Muscle layer of colon (tissue), 2 donors: ENCODE results near the gene TTC27.
"Not testable (repeated sequence)": the region's sequence is repeated elsewhere in the genome, so short reads cannot be mapped to it uniquely, and the experiment has no call there.

Experiments
- H3K27ac ChIP-seq: one replicate; pipeline ENCODE4 v1.7.0; 2013; ENCODE audit warnings: low read depth, mild to moderate bottlenecking, low read length, moderate library complexity
- H3K27me3 ChIP-seq, 2 donors: one replicate each; pipeline ENCODE4 v1.7.0; 2013; ENCODE audit warnings: low read length in 2 of 2, mild to moderate bottlenecking in 2 of 2; ENCODE audit not compliant: insufficient read depth in 2 of 2, control insufficient read depth in 1 of 2
- H3K36me3 ChIP-seq: one replicate; pipeline ENCODE4 v1.7.0; 2013; ENCODE audit warnings: mild to moderate bottlenecking, low read length; ENCODE audit not compliant: insufficient read depth
- H3K4me1 ChIP-seq: one replicate; pipeline ENCODE4 v1.7.0; 2013; ENCODE audit warnings: mild to moderate bottlenecking, low read length; ENCODE audit not compliant: insufficient read depth
- H3K4me3 ChIP-seq, 2 donors: one replicate each; pipeline ENCODE4 v1.7.0; 2013; ENCODE audit warnings: low read length in 2 of 2, low read depth in 1 of 2, mild to moderate bottlenecking in 1 of 2, moderate library complexity in 1 of 2
- H3K9ac ChIP-seq: one replicate; pipeline ENCODE4 v1.7.0; 2013; ENCODE audit warnings: low read length
- H3K9me3 ChIP-seq: one replicate; pipeline ENCODE4 v1.7.0; 2013; ENCODE audit warnings: mild to moderate bottlenecking, low read length
- donor health status: abdominal sarcoma.
- donor health status: Adenocarcinoma of cecum.

Gene TTC27

DNA sequence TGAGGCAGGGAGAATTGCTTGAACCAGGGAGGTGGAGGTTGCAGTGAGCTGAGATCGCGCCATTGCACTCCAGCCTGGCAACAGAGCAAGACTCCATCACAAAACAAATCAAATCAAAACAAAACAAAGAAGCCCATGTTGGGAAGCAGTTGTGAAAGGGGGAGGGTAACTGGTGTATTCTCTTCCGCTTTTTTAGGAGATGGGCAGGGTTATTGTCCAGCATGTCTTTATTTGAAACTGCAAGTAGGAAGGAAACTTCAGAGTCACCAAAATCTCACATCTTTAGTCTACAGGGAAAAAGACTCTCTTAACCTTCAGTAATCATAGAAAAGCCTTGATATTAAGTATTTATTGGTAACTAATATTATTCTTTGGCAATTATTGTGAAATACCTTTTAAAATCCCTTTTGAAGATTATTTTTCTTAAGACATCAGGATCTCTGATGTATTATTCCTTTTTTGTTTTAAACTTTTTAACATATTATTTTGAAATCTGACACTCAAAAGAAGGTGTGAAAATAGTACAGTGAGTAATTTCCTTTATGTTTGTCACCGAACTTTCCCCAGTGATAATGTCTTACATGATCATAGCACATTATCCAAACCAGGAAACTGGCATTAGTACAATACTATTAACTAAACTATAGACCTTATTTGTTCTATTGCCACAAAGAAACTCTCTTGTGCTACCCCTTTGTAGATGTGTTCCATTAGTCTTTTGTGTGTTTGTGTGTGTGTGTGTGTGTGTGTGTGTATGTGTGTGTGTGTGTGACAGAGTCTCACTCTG lies 234.6 kb downstream of the TTC27 start:
- Histone ChIP-seq H3K36me3 (no peaks in the 10 kb centered on the region), H3K9ac (no peak overlapping the region), H3K27me3 (no peaks in the 10 kb centered on the region), H3K27ac (no peak overlapping the region), H3K4me3 (no peak overlapping the region), H3K9me3 (no peaks in the 10 kb centered on the region), H3K4me1 (no peaks in the 10 kb centered on the region)

DNA sequence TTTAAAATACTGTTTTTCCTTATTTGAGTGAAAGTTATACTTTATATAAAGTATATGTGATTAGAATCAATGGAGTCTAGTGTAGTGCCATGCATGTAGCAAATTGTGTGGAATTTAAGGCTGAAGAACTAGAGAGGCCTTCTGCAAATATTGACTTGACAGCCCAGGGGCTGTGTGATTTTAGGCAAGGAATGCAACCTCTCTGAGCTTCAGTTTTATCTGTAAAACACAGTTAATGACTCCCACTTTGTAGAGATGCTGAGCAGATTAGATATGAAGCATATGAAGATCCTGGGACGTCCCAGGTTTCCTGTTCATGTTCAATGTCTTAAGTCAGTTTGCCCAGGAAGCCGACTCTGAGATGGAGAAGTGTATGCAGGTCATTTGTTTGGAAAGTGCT lies 235.5 kb downstream of the TTC27 start:
- Histone ChIP-seq H3K27ac (no peak overlapping the region), H3K9me3 (no peaks in the 10 kb centered on the region), H3K9ac (no peak overlapping the region), H3K36me3 (no peaks in the 10 kb centered on the region), H3K4me1 (no peaks in the 10 kb centered on the region), H3K4me3 (no peak overlapping the region), H3K27me3 (no peaks in the 10 kb centered on the region)

GRCh38 chr2:32863803-32864202 lies 236.0 kb downstream of the TTC27 start:
- H3K4me1 ChIP-seq = no peaks in the 10 kb centered on the region
- H3K9me3 ChIP-seq = no peaks in the 10 kb centered on the region
- no peak overlapping the region for H3K27ac ChIP-seq
- H3K9ac ChIP-seq = no peak overlapping the region
- H3K36me3 ChIP-seq = no peaks in the 10 kb centered on the region
- no peak overlapping the region for H3K4me3 ChIP-seq
- no peaks in the 10 kb centered on the region for H3K27me3 ChIP-seq

DNA sequence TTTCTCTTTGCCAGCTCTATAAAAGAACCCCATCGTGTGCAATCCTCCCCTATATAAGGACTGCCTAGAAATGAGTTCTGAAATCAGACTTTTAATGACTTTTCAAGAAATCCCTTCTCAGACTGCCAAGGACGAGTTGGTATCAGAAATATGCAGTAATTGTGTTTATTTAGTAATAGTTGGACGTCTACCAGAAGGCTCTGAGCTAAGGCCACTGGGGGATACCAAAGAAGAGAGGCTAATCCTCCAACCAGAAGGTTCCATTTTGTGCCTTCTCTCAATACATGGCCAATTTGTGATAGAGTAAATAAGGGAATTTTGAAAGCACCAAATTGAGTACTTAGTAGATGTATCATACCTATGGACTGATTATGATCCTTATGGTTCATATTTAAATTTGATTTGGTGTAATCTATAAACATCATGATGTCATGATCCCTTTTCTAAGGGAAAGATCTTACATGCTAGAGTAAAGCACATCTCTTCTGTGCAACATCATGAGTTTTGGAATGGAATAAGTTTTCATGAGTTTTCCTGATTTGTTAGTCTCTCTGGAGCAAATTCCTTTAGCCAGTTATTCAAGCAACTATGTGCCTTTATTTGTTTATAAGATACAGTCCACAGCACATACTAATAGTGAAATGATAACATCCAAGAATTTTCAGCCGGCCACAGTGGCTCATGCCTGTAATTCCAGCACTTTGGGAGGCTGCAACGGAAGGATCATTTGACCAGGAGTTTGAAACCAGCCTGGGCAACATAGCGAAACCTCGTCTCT lies 236.7 kb downstream of the TTC27 start:
- H3K4me1 ChIP-seq = no peaks in the 10 kb centered on the region
- H3K9ac ChIP-seq = no peak overlapping the region
- H3K4me3 ChIP-seq = no peak overlapping the region
- no peaks in the 10 kb centered on the region for H3K36me3 ChIP-seq
- no peaks in the 10 kb centered on the region for H3K27me3 ChIP-seq
- H3K9me3 ChIP-seq = no peaks in the 10 kb centered on the region
- no peak overlapping the region for H3K27ac ChIP-seq

- Histone ChIP-seq H3K4me3 (no peak overlapping the region), H3K4me1 (no peaks in the 10 kb centered on the region), H3K9me3 (no peaks in the 10 kb centered on the region), H3K27me3 (no peaks in the 10 kb centered on the region), H3K27ac (no peak overlapping the region), H3K36me3 (no peaks in the 10 kb centered on the region), H3K9ac (no peak overlapping the region)
Measured at GRCh38 chr2:32865399-32866068, 237.7 kb downstream of the TTC27 start.

GRCh38 chr2:32866462-32866861 lies 238.6 kb downstream of the TTC27 start:
- not testable (repeated sequence) for H3K36me3 ChIP-seq, H3K27me3 ChIP-seq, H3K27ac ChIP-seq, H3K4me1 ChIP-seq, H3K9ac ChIP-seq, H3K4me3 ChIP-seq, H3K9me3 ChIP-seq
